GM10248 (cell line): ENCODE data around the gene PSMB11.

Source experiments
- CTCF ChIA-PET: fragments of 300-600 bp; sonication (Branson Sonifier 250); formaldehyde crosslinking; extraction: SDS; loops from one replicate; lab custom pipeline; 2021; ENCODE audit warnings: antibody characterized with exemption; lab: Yijun Ruan, JAX
- POLR2A ChIA-PET: fragments of 350-650 bp; sonication (Branson Sonifier 250); formaldehyde crosslinking; extraction: SDS; loops from one replicate; lab custom pipeline; 2020; ENCODE audit warnings: antibody characterized with exemption; lab: Yijun Ruan, JAX
- DNase-seq: peaks from one replicate; pipeline ENCODE4 v3.0.0; 2012; ENCODE audit errors: extremely low spot score
- TF ChIP-seq, protein P1 (sequence below): IDR thresholded peaks from 2 replicates; pipeline ENCODE4 v1.5.1; 2012; ENCODE audit warnings: mild to moderate bottlenecking, low read depth; ENCODE audit errors: extremely low read depth, missing control alignments, control extremely low read depth

PSMB11 gene

DNA sequence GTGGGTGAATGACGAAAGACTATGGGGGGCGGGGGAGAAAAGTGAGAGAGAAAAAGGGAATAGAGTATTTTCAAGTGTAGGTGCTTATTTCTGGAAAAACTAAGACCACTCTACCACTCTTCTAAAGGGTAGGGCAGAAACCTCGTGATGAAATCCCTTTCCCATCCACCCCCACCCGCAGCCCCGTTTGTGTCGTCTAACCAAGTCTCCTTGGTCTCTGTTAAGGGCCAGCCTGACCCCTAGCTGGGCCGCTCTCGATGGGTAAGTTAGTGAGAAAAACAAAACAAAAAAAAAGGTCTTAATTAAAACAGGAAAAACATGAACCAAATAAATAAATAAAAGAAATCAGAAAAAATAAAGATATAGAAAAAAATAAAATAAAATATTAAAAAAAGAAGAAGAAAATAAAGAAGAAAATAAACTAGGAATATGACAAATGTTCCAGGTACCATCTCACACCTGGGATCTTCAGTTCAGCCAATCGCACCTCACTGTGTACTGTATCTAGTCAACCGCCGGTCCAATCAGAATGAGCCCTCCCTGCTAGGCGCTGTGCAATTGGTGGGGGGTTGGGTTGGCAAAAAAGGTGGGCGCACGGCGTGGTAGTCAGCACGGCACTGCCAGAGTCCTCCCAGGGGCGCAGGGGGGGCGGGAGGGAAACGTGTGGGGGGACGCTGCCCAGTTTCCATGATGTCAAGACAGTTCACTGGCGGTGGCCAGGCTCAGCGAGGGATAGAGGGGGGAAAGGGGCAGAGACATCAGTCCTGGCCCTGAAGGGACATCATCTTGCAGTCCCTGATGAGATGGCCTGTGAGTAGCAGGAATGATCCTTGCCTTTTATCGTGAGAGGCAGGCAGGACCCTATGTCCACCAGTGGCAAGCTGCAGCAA is 25.1 kb downstream of the PSMB11 start:
- TF ChIP-seq, protein P1, sequence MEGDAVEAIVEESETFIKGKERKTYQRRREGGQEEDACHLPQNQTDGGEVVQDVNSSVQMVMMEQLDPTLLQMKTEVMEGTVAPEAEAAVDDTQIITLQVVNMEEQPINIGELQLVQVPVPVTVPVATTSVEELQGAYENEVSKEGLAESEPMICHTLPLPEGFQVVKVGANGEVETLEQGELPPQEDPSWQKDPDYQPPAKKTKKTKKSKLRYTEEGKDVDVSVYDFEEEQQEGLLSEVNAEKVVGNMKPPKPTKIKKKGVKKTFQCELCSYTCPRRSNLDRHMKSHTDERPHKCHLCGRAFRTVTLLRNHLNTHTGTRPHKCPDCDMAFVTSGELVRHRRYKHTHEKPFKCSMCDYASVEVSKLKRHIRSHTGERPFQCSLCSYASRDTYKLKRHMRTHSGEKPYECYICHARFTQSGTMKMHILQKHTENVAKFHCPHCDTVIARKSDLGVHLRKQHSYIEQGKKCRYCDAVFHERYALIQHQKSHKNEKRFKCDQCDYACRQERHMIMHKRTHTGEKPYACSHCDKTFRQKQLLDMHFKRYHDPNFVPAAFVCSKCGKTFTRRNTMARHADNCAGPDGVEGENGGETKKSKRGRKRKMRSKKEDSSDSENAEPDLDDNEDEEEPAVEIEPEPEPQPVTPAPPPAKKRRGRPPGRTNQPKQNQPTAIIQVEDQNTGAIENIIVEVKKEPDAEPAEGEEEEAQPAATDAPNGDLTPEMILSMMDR = no peak
- no peak for DNase-seq
- ChIA-PET POLR2A (no interaction called here), CTCF (interaction anchor here (1.6 to 24.2 kb wide), 11 partner anchors 10 to 125 kb away, joined by 3 to 834 read pairs (median 27); partner anchors contain the start of genes ACIN1, AJUBA, C14orf119 and CDH24)

DNA sequence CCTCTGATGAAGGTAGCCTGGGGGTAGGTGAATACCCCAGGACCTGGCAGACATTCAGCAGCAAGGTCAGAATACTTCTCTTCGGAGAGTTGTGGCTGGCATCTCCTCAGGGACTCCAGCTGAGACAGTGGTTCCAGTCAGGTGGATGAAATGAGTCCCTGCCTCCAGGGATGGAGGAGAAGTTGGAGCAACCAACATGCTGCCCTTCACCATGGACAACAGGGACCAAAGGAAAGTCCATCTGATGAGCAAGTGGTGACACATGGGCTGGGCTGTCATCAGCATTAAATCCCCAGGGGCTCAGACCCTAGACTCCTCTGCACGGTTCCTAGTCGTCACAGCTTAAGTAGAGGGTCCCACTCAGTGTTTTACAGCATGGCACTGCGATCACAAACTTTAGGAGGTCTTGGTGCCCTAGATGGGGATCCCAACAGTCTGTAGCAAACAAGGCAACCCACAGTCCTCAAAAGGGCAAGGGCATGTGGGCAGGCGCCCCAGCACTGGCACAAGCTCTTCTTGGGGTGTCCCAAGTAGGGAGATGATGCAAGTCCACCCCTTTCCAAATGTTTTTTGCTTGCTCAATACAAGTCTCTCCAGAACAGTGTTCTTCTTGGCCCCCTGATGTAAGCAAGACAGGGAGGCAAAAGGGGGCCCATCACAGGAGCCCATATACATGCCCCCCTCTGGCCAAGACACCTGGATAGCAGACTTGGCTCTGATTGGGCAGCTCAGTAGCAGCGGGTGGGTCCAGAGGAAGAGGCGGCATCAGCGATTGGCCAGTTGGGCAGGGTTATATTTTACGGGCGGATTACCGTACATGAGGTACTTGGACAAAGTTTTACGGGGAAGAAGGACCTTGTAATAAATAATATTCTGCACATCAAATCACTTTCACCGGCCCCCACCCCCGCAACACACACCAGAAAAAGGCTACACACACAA is 26.1 kb downstream of the PSMB11 start:
- no peak for DNase-seq
- TF ChIP-seq, protein P1 = no peak
- POLR2A ChIA-PET = interaction anchor here (0.6 to 1.6 kb wide), 3 partner anchors 10 to 149 kb away, joined by 3 to 5 read pairs (median 4); partner anchors contain the start of genes ACIN1, C14orf119, CDH24 and RBM23
- CTCF ChIA-PET = interaction anchor here (0.6 to 24.2 kb wide), 70 partner anchors 10 to 688 kb away, joined by 3 to 834 read pairs (median 5); partner anchors contain the start of genes ACIN1, AJUBA, C14orf119 and CDH24

DNA sequence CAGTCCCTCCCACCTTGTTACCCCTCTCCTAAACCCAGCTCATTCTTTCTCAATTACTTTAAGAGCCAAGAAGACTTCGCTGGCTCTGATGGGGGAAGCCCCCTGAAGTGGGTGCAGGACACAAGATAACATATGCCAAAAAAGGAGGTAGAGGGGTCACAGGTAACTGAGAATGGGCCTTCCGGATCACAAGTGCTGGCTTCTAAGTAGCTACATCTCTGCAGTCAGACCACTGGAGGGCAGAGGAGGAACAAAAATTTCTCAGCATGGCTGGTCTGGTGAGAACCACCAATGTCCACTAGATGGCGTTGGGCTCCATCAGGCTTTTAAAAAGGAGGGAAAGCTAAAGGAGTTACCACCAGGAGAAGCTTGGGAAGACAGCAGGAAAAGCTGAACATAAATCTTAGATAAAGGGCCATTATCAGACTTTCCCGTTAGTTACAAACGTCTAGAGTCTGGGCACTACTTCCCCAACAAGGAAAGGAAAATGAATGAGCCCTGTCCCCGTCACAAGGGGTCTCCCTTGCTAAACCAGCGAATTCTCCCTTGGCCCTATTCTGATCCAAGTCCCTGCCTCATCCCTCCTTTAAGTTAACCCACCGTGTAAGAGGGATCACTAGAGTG is 26.9 kb downstream of the PSMB11 start:
- CTCF ChIA-PET = interaction anchor here (0.6 to 24.2 kb wide), 70 partner anchors 9 to 688 kb away, joined by 3 to 834 read pairs (median 5); partner anchors contain the start of genes ACIN1, AJUBA, C14orf119 and CDH24

DNA sequence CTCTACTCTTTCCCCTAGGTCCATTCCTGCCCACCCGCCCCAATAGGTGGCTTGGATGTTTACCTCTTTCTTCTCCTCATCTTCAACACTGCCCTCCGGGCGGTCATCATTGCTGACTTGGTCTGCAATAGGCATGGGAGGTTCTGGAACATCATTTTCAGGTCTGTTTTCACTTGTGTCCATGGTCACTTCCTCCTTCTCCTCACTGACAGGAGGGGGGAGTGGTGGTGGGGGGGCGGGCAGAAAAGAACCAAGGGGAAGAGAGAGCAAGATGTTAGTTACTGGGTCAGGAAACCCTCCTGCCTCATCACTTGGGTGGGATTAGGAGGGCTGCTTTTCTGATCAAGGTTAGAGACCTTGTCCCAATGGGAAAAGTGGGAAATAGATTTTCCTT is 27.4 kb downstream of the PSMB11 start:
- no peak for DNase-seq
- POLR2A ChIA-PET = interaction anchor here (0.6 to 1.6 kb wide), 2 partner anchors 12 to 101 kb away, joined by 3 to 5 read pairs; partner anchors contain the start of gene CDH24
- CTCF ChIA-PET = interaction anchor here (0.9 to 24.2 kb wide), 62 partner anchors 8 to 689 kb away, joined by 3 to 834 read pairs (median 6); partner anchors contain the start of genes ACIN1, AJUBA, C14orf119 and CDH24
- TF ChIP-seq, protein P1 = no peak

More for the DNA sequence above, 26.9 kb downstream of the PSMB11 start:
- TF ChIP-seq, protein P1 = peak; percentile 95
- POLR2A ChIA-PET = interaction anchor here (0.6 to 1.6 kb wide), 3 partner anchors 11 to 101 kb away, joined by 3 to 5 read pairs (median 4); partner anchors contain the start of genes ACIN1, C14orf119 and CDH24
- DNase-seq = peak; percentile 91

DNA sequence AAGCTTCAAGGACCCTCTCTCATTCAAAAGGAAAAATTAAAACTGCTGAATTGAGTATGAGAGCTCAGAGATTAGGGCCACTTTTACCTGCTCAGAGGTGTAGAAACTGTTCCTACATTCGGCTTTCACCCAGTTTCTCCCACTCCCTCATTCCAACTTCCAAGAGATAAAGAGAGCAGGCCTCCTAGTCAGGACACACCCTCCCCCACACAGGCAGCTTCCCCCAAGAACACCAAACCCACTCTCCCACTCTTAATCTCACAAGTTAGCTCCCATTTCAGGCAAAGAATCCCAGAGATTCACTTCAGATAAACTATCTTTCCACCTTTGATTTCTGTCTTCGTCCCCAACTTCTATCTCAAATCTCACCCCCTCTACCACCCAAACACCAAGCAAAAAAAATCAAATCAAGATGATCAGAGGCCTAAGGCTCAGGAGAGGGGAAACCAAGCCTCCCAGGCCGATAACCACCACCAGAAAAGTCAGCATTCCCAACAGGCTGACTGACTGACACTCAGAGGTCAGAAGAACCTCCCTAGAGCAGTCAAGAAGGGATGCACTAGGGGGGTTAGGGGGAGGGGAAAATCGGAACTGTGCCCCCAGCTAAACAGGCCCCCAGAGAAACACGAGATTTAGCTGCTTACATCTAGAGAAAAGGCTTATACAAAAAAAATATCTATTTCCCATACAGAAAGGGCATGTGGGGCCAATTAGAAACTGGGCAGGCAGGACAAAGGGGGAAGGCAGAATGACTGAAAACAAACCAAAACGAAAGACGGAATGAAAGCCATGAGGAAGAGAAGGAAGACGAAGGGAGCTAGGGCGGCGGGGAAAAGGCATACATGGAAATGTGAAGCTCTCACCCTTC is 28.5 kb downstream of the PSMB11 start:
- TF ChIP-seq, protein P1 = no peak
- CTCF ChIA-PET = interaction anchor here (0.7 to 3.9 kb wide), 15 partner anchors 9 to 231 kb away, joined by 3 to 50 read pairs (median 5); partner anchors contain the start of genes ACIN1, CDH24 and PPP1R3E
- no peak for DNase-seq
- POLR2A ChIA-PET = interaction anchor here (0.6 kb wide), 1 partner anchor 9 kb away, joined by 4 read pairs; no protein-coding TSS in a partner anchor
